Measurements from ENCODE around the gene ZNF688.

- TF ChIP-seq CTCF (IDR thresholded peaks at IDR 0.05 in 2 of 3, conservative IDR thresholded peaks at IDR 0.05 in 1 of 3; ENCODE audit: borderline replicate concordance in 1 of 3, insufficient read depth in 1 of 3, low read depth in 2 of 3, low read length in 2 of 3) (no peak), POLR2A (IDR thresholded peaks at IDR 0.05; ENCODE audit: borderline replicate concordance, extremely low read depth, insufficient read depth, insufficient read length) (no peak), ZNF274 (IDR thresholded peaks at IDR 0.05; ENCODE audit: low read depth, low read length) (no peak), MAX (IDR thresholded peaks at IDR 0.05) (no peak), SIN3A (IDR thresholded peaks at IDR 0.05; ENCODE audit: low read depth) (no peak), POLR2AphosphoS5 (IDR thresholded peaks at IDR 0.05; ENCODE audit: low read depth, low read length) (no peak), EZH2 (IDR thresholded peaks at IDR 0.05) (no peak), REST (IDR thresholded peaks at IDR 0.05; ENCODE audit: low read depth) (no peak), ZBTB33 (IDR thresholded peaks at IDR 0.05; ENCODE audit: extremely low read depth, insufficient replicate concordance, low read length) (no peak), ZFX (IDR thresholded peaks at IDR 0.05) (no peak), ELF1 (IDR thresholded peaks at IDR 0.05; ENCODE audit: borderline replicate concordance, low read depth) (no peak)
Measured at GRCh38 chr16:30606004-30606403, 34.5 kb upstream of the ZNF688 start.

All from HCT116 (cell line).